ENCODE data around the gene CXXC4. TPM values are rescaled to one million over a fixed set of nuclear protein-coding genes. Genes with fewer than 3 reads are reported as not detected.
A peak's percentile ranks its signal among the peaks of the same experiment; 100 is the strongest.

The CXXC4 gene
- total and polyA plus RNA-seq, 2 experiments from 2014 or later = 1.6 to 3.0 TPM

- TF ChIP-seq REST (IDR thresholded peaks at IDR 0.05; ENCODE audit: unreplicated experiment) (no peak), CREB1 (CRISPR knock-in tag; IDR thresholded peaks at IDR 0.05; ENCODE audit: low read depth) (no peak), CTCF (conservative IDR thresholded peaks at IDR 0.05; ENCODE audit: low read depth in 2 of 2) (no peak), STAT1 (IDR thresholded peaks at IDR 0.05; ENCODE audit: unreplicated experiment) (no peak), NANOG (IDR thresholded peaks at IDR 0.05; ENCODE audit: borderline replicate concordance) (no peak), ETS1 (IDR thresholded peaks at IDR 0.05) (no peak), JUNB (IDR thresholded peaks at IDR 0.05; ENCODE audit: unreplicated experiment) (no peak), POLR2AphosphoS5 (IDR thresholded peaks at IDR 0.05; ENCODE audit: low read depth) (no peak)
These were observed 38.5 kb upstream of the CXXC4 start (continued) for GRCh38 chr4:104533156-104533555.

- Histone ChIP-seq H4K20me1 (replicated peaks; ENCODE audit: insufficient read depth) (no peaks in the 10 kb centered on the region), H2AFZ (no peak overlapping the region), H3K4me2 (no peak overlapping the region), H3F3A (replicated peaks; ENCODE audit: low read depth) (no peaks in the 10 kb centered on the region), H3K4me1 (ENCODE audit: insufficient read depth) (no peaks in the 10 kb centered on the region), H3K4me3 (no peak overlapping the region), H3K9me2 (ENCODE audit: insufficient read depth) (no peaks in the 10 kb centered on the region), H3K79me2 (replicated peaks; ENCODE audit: insufficient read depth) (no peaks in the 10 kb centered on the region), H3K27ac (ENCODE audit: low read depth) (no peak overlapping the region), H3K36me3 (ENCODE audit: insufficient read depth) (no peaks in the 10 kb centered on the region), H3K27me3 (ENCODE audit: insufficient read depth) (no peaks in the 10 kb centered on the region)
- ATAC-seq (peak; percentile 89), DNase-seq (ENCODE audit: low spot score) (peak; percentile 45)
- Mint-ChIP-seq H3K27ac (peak overlapping the region; percentile 26; the same call in 1 of the 2 replicates), H3K9me3 (no peaks in the 10 kb centered on the region), H3K4me3 (no peak overlapping the region), H3K4me1 (peaks cover 16% of the 10 kb centered on the region; the same call in 2 of the 3 replicates), H3K27me3 (ENCODE audit: insufficient read depth, low read depth, poor library complexity) (no peaks in the 10 kb centered on the region), H3K36me3 (ENCODE audit: low read depth) (no peaks in the 10 kb centered on the region)
- TF ChIP-seq REST (IDR thresholded peaks at IDR 0.05; ENCODE audit: unreplicated experiment) = no peak
- no peak for TF ChIP-seq JUNB (IDR thresholded peaks at IDR 0.05; ENCODE audit: unreplicated experiment)
- no peak for TF ChIP-seq STAT1 (IDR thresholded peaks at IDR 0.05; ENCODE audit: unreplicated experiment)
These were observed 38.0 kb upstream of the CXXC4 start for GRCh38 chr4:104532677-104533076.
